Measurements from ENCODE around the gene CENPO. TPM values are rescaled to one million over a fixed set of nuclear protein-coding genes. Genes with fewer than 3 reads are reported as not detected.

CENPO gene
- total RNA-seq, 2 donors from 2014 or later: 9.1 to 24.4 TPM

GRCh38 chr2:24820598-24821432 lies 27.6 kb downstream of the CENPO start:
- Histone ChIP-seq H3K4me3 (no peak overlapping the region), H3K4me1 (replicated peaks) (no peaks in the 10 kb centered on the region), H3K36me3 (no peaks in the 10 kb centered on the region), H3K27me3 (replicated peaks; ENCODE audit: insufficient read depth) (no peaks in the 10 kb centered on the region), H3K9me3 (no peaks in the 10 kb centered on the region), H3K27ac (no peak overlapping the region)
- no peak for TF ChIP-seq POLR2AphosphoS5 (IDR thresholded peaks at IDR 0.05)
- no peak for TF ChIP-seq POLR2A (IDR thresholded peaks at IDR 0.05)
- no peak for TF ChIP-seq CTCF (IDR thresholded peaks at IDR 0.05)
- no peak for DNase-seq (ENCODE audit: low spot score)
- 85% methylated on average over 14 of the region's 17 CpGs for WGBS
- intact Hi-C loops (cut with DNase I): no loop called here

GRCh38 chr2:24821433-24821891 lies 28.2 kb downstream of the CENPO start:
- intact Hi-C loops (cut with DNase I): no loop called here
- no peaks in the 10 kb centered on the region for H3K27me3 ChIP-seq (replicated peaks; ENCODE audit: insufficient read depth)
- H3K4me3 ChIP-seq: no peak overlapping the region
- H3K9me3 ChIP-seq: no peaks in the 10 kb centered on the region
- no peaks in the 10 kb centered on the region for H3K36me3 ChIP-seq
- H3K4me1 ChIP-seq (replicated peaks): no peaks in the 10 kb centered on the region
- no peak for DNase-seq (ENCODE audit: low spot score)
- TF ChIP-seq CTCF (IDR thresholded peaks at IDR 0.05) (no peak), POLR2AphosphoS5 (IDR thresholded peaks at IDR 0.05) (no peak), POLR2A (IDR thresholded peaks at IDR 0.05) (no peak)
- 88% methylated on average over 15 of the region's 15 CpGs for WGBS
- no peak overlapping the region for H3K27ac ChIP-seq

- no peak for DNase-seq (ENCODE audit: low spot score)
- H3K4me3 ChIP-seq: no peak overlapping the region
- no peaks in the 10 kb centered on the region for H3K27me3 ChIP-seq (replicated peaks; ENCODE audit: insufficient read depth)
- TF ChIP-seq CTCF (IDR thresholded peaks at IDR 0.05) (no peak), POLR2AphosphoS5 (IDR thresholded peaks at IDR 0.05) (no peak), POLR2A (IDR thresholded peaks at IDR 0.05) (no peak)
- no peaks in the 10 kb centered on the region for H3K4me1 ChIP-seq (replicated peaks)
- no peaks in the 10 kb centered on the region for H3K9me3 ChIP-seq
- H3K27ac ChIP-seq: no peak overlapping the region
- no peaks in the 10 kb centered on the region for H3K36me3 ChIP-seq
- WGBS: 86% methylated on average over 7 of the region's 7 CpGs
- intact Hi-C loops (cut with DNase I): no loop called here
Measured at GRCh38 chr2:24822049-24822706, 29.0 kb downstream of the CENPO start.

- DNase-seq (ENCODE audit: low spot score): no peak
- no peaks in the 10 kb centered on the region for H3K36me3 ChIP-seq
- no peak for TF ChIP-seq CTCF (IDR thresholded peaks at IDR 0.05)
- no peak for TF ChIP-seq POLR2AphosphoS5 (IDR thresholded peaks at IDR 0.05)
- TF ChIP-seq POLR2A (IDR thresholded peaks at IDR 0.05): no peak
- no peaks in the 10 kb centered on the region for H3K27me3 ChIP-seq (replicated peaks; ENCODE audit: insufficient read depth)
- no peak overlapping the region for H3K4me3 ChIP-seq
- H3K27ac ChIP-seq: no peak overlapping the region
- intact Hi-C loops (cut with DNase I): no loop called here
- H3K4me1 ChIP-seq (replicated peaks): no peaks in the 10 kb centered on the region
- 91% methylated on average over 14 of the region's 14 CpGs for WGBS
- no peaks in the 10 kb centered on the region for H3K9me3 ChIP-seq
Measured at GRCh38 chr2:24824071-24824588, 30.9 kb downstream of the CENPO start.

Measured in prostate gland (tissue), 2 donors.